HG03045 (cell line): Measurements from ENCODE around the gene BMP7.

Experiments
- ATAC-seq: cut with Tn5 transposase; IDR thresholded peaks from one replicate; pipeline ENCODE4 v1.9.1; 2021; ENCODE audit warnings: mild to moderate bottlenecking, moderate library complexity; ENCODE audit not compliant: unreplicated experiment

BMP7 gene

GRCh38 chr20:57234556-57235251 lies 31.7 kb downstream of the BMP7 start:
- no peak for ATAC-seq

- no peak for ATAC-seq
These were observed 34.5 kb downstream of the BMP7 start for GRCh38 chr20:57231951-57232428.

- no peak for ATAC-seq
These were observed 35.3 kb downstream of the BMP7 start for GRCh38 chr20:57231161-57231560.

- no peak for ATAC-seq
These were observed 36.2 kb downstream of the BMP7 start for GRCh38 chr20:57230247-57230646.

GRCh38 chr20:57229490-57229889 lies 37.0 kb downstream of the BMP7 start:
- no peak for ATAC-seq

GRCh38 chr20:57225830-57226229 lies 40.6 kb downstream of the BMP7 start:
- no peak for ATAC-seq

GRCh38 chr20:57225197-57225733 lies 41.2 kb downstream of the BMP7 start:
- no peak for ATAC-seq

- no peak for ATAC-seq
These were observed 41.8 kb downstream of the BMP7 start for GRCh38 chr20:57224641-57225138.

GRCh38 chr20:57223648-57224489 lies 42.6 kb downstream of the BMP7 start:
- ATAC-seq: no peak

- ATAC-seq: no peak
These were observed 43.9 kb downstream of the BMP7 start for GRCh38 chr20:57222631-57222950.

- no peak for ATAC-seq
These were observed 44.4 kb downstream of the BMP7 start for GRCh38 chr20:57221916-57222630.

GRCh38 chr20:57220337-57221145 lies 45.9 kb downstream of the BMP7 start:
- no peak for ATAC-seq

GRCh38 chr20:57219071-57219677 lies 47.3 kb downstream of the BMP7 start:
- no peak for ATAC-seq

GRCh38 chr20:57218489-57218888 lies 48.0 kb downstream of the BMP7 start:
- no peak for ATAC-seq

- no peak for ATAC-seq
These were observed 48.6 kb downstream of the BMP7 start for GRCh38 chr20:57217802-57218201.

GRCh38 chr20:57216669-57217068 lies 49.8 kb downstream of the BMP7 start:
- no peak for ATAC-seq

- ATAC-seq: no peak
These were observed 50.5 kb downstream of the BMP7 start for GRCh38 chr20:57215826-57216471.

- no peak for ATAC-seq
These were observed 51.0 kb downstream of the BMP7 start for GRCh38 chr20:57215426-57215825.

- ATAC-seq: no peak
These were observed 51.5 kb downstream of the BMP7 start for GRCh38 chr20:57214948-57215347.
